Activated CD4-positive, alpha-beta T cell treated with anti-CD3 and anti-CD28 coated beads, Interleukin-2, amount 10 ng/mL, durations not matched to agents 7 days and 5 days (primary cell): ENCODE data around the gene SLC7A1. TPM values are rescaled to one million over a fixed set of nuclear protein-coding genes. Genes with fewer than 3 reads are reported as not detected.
A peak's percentile ranks its signal among the peaks of the same experiment; 100 is the strongest.

Experiments used
- CTCF ChIA-PET: fragments of 350-600 bp; sonication (Branson Sonifier 250); formaldehyde crosslinking; loops from one replicate; lab custom pipeline; 2021; ENCODE audit warnings: antibody characterized with exemption; lab: Charles Lee
- POLR2A ChIA-PET: fragments of 350-600 bp; sonication (Branson Sonifier 250); formaldehyde crosslinking; loops from one replicate; lab custom pipeline; 2021; ENCODE audit warnings: antibody characterized with exemption; lab: Charles Lee
- DNase-seq: peaks from one replicate; pipeline ENCODE4 v3.0.0-alpha.2; 2020
- H3K27ac Mint-ChIP-seq: one replicate; pipeline ENCODE4 v1.8.0; 2021; ENCODE audit warnings: mild to moderate bottlenecking, moderate library complexity, mixed read lengths
- H3K27me3 Mint-ChIP-seq: one replicate; pipeline ENCODE4 v1.8.0; 2021; ENCODE audit warnings: mixed read lengths
- H3K36me3 Mint-ChIP-seq: one replicate; pipeline ENCODE4 v1.8.0; 2021; ENCODE audit warnings: low read depth, mixed read lengths
- H3K4me1 Mint-ChIP-seq: one replicate; pipeline ENCODE4 v1.8.0; 2021; ENCODE audit warnings: mixed read lengths
- H3K4me3 Mint-ChIP-seq: one replicate; pipeline ENCODE4 v1.8.0; 2021; ENCODE audit warnings: mild to moderate bottlenecking, moderate library complexity, mixed read lengths
- H3K9me3 Mint-ChIP-seq: one replicate; pipeline ENCODE4 v1.8.0; 2021; ENCODE audit warnings: mixed read lengths
- total RNA-seq, 2 experiments: library from RNA; stranded (reverse); gene quantifications; one replicate each; pipeline ENCODE4 v1.2.3, GENCODE V29; 2021

SLC7A1 gene
- total RNA-seq, 2 experiments from 2014 or later = 64.5 to 77.5 TPM

DNA sequence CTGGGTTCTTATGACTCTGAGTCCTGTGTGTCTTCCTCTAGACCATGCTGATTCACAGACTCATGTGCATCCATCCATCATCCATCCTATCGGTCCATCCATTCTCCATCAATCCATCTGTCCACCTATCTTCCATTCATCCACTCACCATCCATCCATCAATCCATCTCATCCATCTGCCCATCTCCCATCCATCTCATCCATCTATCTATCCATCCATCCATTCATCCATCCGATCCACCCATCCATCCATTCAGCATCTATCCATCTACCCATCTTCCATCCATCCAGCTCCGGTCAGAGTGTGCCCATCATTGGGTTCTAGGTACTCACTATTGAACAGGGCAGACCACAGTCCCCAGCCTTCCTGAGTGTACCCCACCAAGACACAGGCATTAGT, 75.6 kb downstream of the SLC7A1 start:
- DNase-seq = no peak
- Mint-ChIP-seq H3K4me1 (no peaks in the 10 kb centered on the region), H3K9me3 (no peaks in the 10 kb centered on the region), H3K27ac (no peak overlapping the region), H3K4me3 (no peak overlapping the region), H3K36me3 (peaks cover 39% of the 10 kb centered on the region), H3K27me3 (no peaks in the 10 kb centered on the region)
- ChIA-PET POLR2A (no interaction called here), CTCF (interaction anchor here (1.3 kb wide), 1 partner anchor 10 kb away, joined by 4 read pairs; no protein-coding TSS in a partner anchor)

- CTCF ChIA-PET = interaction anchor here (0.8 to 1.2 kb wide), 3 partner anchors 9 to 425 kb away, joined by 3 read pairs; no protein-coding TSS in a partner anchor
- Mint-ChIP-seq H3K4me1 (no peaks in the 10 kb centered on the region), H3K36me3 (peaks cover 48% of the 10 kb centered on the region), H3K9me3 (no peaks in the 10 kb centered on the region), H3K4me3 (no peak overlapping the region), H3K27ac (no peak overlapping the region), H3K27me3 (no peaks in the 10 kb centered on the region)
- POLR2A ChIA-PET = no interaction called here
- DNase-seq = no peak
Measured at GRCh38 chr13:29516880-29517279, 78.6 kb downstream of the SLC7A1 start.

DNA sequence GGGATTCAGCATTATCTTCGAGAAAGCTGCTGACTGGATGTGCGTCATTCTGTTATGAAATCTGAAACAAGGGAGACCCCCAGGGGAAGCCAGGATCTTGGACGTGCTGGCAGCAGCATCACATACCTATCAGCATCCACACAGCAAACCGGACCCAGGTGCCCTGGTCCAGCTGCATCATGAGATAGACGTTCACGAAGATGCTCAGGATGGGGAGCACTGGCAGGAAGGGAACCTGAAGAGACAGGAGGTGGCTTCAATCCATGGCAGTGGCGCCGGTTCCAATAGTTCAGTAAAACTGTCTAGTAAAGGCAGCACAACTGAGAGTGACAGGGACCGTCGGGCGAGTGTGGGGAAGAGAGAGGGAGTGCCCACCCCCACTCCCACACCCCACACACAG, 79.5 kb downstream of the SLC7A1 start:
- Mint-ChIP-seq H3K4me1 (no peaks in the 10 kb centered on the region), H3K27ac (no peak overlapping the region), H3K9me3 (no peaks in the 10 kb centered on the region), H3K27me3 (no peaks in the 10 kb centered on the region), H3K36me3 (peaks cover 45% of the 10 kb centered on the region), H3K4me3 (no peak overlapping the region)
- DNase-seq = no peak
- ChIA-PET CTCF (no interaction called here), POLR2A (no interaction called here)

DNA sequence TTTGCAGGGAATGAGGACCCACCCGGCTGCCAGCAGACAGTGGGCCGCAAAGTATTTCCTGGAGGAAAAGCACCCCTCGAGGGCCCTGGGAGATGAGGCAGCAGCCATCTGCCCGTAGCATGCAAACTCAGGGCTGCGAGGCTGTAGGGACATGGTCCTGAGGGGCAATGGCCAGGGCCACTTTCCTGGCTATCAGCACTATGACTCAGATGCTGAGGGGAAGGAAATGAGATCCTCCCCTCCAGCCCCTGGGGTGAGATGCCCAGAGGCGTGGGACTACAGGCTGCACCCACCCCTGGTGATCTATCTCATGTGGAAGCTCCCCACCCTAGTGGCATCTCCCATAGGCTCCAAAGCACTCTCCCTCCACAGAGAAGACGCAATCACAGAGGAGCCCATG, 80.1 kb downstream of the SLC7A1 start:
- Mint-ChIP-seq H3K27ac (no peak overlapping the region), H3K9me3 (no peaks in the 10 kb centered on the region), H3K27me3 (no peaks in the 10 kb centered on the region), H3K4me3 (no peak overlapping the region), H3K36me3 (peaks cover 39% of the 10 kb centered on the region), H3K4me1 (no peaks in the 10 kb centered on the region)
- POLR2A ChIA-PET = no interaction called here
- no peak for DNase-seq
- CTCF ChIA-PET = no interaction called here

- no peaks in the 10 kb centered on the region for H3K4me1 Mint-ChIP-seq
- no peak overlapping the region for H3K4me3 Mint-ChIP-seq
- peak overlapping the region; percentile 31 for H3K27ac Mint-ChIP-seq
- H3K36me3 Mint-ChIP-seq = peaks cover 36% of the 10 kb centered on the region
- H3K9me3 Mint-ChIP-seq = no peaks in the 10 kb centered on the region
- H3K27me3 Mint-ChIP-seq = no peaks in the 10 kb centered on the region
- CTCF ChIA-PET = no interaction called here
- POLR2A ChIA-PET = no interaction called here
- no peak for DNase-seq
Measured at GRCh38 chr13:29514720-29515310, 80.7 kb downstream of the SLC7A1 start.

- ChIA-PET POLR2A (no interaction called here), CTCF (no interaction called here)
- DNase-seq = no peak
- H3K27me3 Mint-ChIP-seq = no peaks in the 10 kb centered on the region
- peaks cover 3% of the 10 kb centered on the region for H3K4me1 Mint-ChIP-seq
- H3K27ac Mint-ChIP-seq = peak overlapping the region; percentile 16
- peaks cover 36% of the 10 kb centered on the region for H3K36me3 Mint-ChIP-seq
- H3K4me3 Mint-ChIP-seq = no peak overlapping the region
- H3K9me3 Mint-ChIP-seq = no peaks in the 10 kb centered on the region
Measured at GRCh38 chr13:29513981-29514719, 81.3 kb downstream of the SLC7A1 start.

DNA sequence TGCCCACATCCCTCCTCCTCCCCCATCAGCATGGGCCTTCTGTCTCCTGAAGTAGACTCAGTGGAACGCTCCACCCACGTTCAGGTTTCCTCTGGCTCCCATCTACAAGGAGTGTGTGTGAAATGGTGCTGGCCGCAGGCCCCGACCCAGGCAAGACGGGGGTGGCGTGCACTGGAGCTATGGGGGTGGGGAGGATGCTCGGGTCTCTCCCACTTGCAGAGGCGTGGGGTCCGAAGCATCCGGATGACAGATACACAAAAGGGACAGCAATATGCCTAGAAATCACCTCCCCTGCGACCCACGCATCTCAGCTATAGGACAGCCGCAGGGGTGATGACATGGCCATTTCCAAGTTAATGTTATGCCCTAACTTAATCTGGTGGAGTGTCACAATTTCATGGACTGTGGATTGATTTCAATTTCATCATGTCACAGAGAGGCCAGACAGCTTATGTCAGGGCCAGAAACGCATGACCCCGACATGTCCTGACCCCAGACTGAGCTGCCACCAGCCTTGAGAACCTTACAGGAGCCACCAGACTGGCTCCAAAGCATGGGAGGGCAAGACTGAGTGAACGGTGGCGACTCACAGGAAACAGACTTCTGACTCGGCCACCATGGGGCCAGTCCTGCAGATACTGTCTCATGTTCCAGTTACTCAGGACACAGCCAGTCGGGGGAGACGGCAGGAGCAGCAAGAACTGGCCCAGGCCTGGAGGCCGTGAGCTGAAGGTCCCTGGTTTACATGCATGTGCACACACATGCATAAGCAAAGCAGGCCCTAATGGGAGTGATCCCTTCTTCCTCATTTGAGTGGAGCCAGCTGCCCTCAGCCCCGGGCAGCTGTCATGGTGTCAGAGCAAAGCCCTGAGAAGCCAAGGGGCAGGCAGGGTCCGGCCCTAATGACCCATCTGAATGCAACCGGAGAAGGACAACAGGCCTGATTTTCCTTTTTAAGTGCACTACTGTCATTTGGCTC, 82.2 kb downstream of the SLC7A1 start:
- H3K4me3 Mint-ChIP-seq = no peak overlapping the region
- no peaks in the 10 kb centered on the region for H3K27me3 Mint-ChIP-seq
- H3K27ac Mint-ChIP-seq = peak overlapping the region; percentile 16
- POLR2A ChIA-PET = no interaction called here
- no peaks in the 10 kb centered on the region for H3K9me3 Mint-ChIP-seq
- peaks cover 33% of the 10 kb centered on the region for H3K36me3 Mint-ChIP-seq
- CTCF ChIA-PET = no interaction called here
- peaks cover 6% of the 10 kb centered on the region for H3K4me1 Mint-ChIP-seq
- DNase-seq = no peak

- peaks cover 29% of the 10 kb centered on the region for H3K36me3 Mint-ChIP-seq
- CTCF ChIA-PET = no interaction called here
- no peaks in the 10 kb centered on the region for H3K9me3 Mint-ChIP-seq
- POLR2A ChIA-PET = no interaction called here
- DNase-seq = no peak
- peaks cover 6% of the 10 kb centered on the region for H3K4me1 Mint-ChIP-seq
- no peak overlapping the region for H3K4me3 Mint-ChIP-seq
- no peak overlapping the region for H3K27ac Mint-ChIP-seq
- H3K27me3 Mint-ChIP-seq = no peaks in the 10 kb centered on the region
Measured at GRCh38 chr13:29511980-29512379, 83.5 kb downstream of the SLC7A1 start.

DNA sequence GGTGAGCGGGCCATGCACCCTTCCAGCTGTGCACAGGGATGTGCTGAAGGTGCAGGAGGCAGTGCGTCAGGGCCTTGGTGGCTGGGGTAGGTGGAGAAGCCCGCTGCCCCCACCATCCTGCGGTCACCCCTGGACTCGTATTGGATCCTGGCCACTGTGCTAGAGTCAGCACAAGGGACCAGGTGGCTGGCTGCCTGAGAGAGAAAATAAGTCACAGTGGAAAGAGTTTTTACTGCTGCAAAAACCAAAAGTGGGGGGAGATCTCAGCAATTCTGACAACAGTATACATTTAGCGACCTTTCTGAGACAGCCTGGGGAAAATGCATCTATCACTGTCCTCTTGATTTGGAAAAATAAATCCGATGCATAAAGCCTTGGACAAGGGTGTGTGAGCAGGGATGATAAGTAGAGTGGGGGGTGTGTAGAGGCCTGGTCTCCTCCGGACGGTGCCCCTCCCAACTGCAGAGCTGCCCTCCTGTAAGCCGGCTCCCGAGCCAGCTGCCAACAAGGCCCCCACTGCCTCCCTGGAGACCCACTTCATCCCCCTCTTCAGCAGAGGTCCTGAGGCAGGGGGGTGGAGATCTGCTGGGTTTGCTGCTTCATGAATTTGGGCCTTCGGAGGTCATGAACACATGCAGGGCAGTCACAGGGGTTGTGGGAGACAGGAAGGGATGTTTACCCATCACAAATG, 84.2 kb downstream of the SLC7A1 start:
- Mint-ChIP-seq H3K27ac (peak overlapping the region; percentile 31), H3K4me3 (no peak overlapping the region), H3K4me1 (peaks cover 6% of the 10 kb centered on the region), H3K9me3 (no peaks in the 10 kb centered on the region), H3K36me3 (peaks cover 25% of the 10 kb centered on the region), H3K27me3 (no peaks in the 10 kb centered on the region)
- CTCF ChIA-PET = no interaction called here
- DNase-seq = no peak
- POLR2A ChIA-PET = no interaction called here

- no peak for DNase-seq
- ChIA-PET POLR2A (no interaction called here), CTCF (no interaction called here)
- Mint-ChIP-seq H3K9me3 (no peaks in the 10 kb centered on the region), H3K4me1 (peaks cover 6% of the 10 kb centered on the region), H3K27ac (no peak overlapping the region), H3K27me3 (no peaks in the 10 kb centered on the region), H3K4me3 (no peak overlapping the region), H3K36me3 (peaks cover 20% of the 10 kb centered on the region)
Measured at GRCh38 chr13:29510651-29511084, 84.8 kb downstream of the SLC7A1 start.

DNA sequence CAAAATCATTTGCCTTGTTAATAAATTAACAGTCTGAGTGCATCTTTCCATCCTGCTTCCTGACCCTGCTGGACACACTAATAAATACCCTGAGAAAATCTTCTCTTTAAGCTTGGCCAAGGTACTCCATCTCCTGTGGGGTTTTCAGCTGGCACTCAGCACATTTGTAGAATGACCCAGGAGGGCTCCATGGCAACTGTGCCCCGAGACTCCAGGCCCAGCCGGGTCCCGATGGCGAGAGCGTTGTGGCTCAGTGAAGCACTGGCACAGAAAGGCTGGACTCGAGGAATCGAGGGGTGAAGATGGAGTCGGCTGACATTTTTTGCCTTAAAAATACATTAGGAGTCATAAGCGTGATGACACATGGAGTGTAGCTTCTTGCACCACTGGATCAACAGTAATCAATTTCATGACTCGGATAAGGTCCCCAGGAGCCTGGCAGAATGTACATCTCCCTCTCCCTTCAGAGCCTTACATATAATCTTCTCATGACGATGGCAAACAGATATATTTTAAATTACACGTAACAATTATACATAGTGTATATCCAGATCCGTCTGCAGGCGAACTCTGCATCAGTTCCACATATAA, 85.4 kb downstream of the SLC7A1 start:
- Mint-ChIP-seq H3K36me3 (peaks cover 18% of the 10 kb centered on the region), H3K27ac (peak overlapping the region; percentile 32), H3K4me3 (no peak overlapping the region), H3K27me3 (no peaks in the 10 kb centered on the region), H3K4me1 (peaks cover 6% of the 10 kb centered on the region), H3K9me3 (no peaks in the 10 kb centered on the region)
- no peak for DNase-seq
- ChIA-PET CTCF (no interaction called here), POLR2A (no interaction called here)

DNA sequence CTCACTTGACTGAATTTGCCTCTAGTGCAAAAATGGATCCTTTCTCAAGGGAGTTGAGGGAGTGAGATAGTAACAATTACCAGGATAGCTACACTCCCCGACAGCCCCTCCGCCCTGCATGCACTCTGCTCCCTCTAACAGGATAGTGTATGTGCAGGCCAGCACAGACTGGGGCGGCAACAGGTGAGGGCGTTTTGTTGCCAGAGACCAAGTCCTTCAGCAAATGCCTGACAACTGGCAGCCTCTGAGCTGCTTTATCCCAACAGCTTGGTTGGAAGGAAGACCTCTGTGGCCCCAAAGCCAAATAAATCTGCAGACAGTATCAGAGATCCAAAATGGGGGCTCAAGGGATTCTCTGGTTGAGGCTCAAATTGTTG, 86.6 kb downstream of the SLC7A1 start:
- H3K4me3 Mint-ChIP-seq = no peak overlapping the region
- POLR2A ChIA-PET = no interaction called here
- H3K27me3 Mint-ChIP-seq = peaks cover 2% of the 10 kb centered on the region
- DNase-seq = no peak
- peaks cover 6% of the 10 kb centered on the region for H3K4me1 Mint-ChIP-seq
- no peak overlapping the region for H3K27ac Mint-ChIP-seq
- CTCF ChIA-PET = interaction anchor here (0.8 to 2.0 kb wide), 8 partner anchors 8 to 607 kb away, joined by 3 to 5 read pairs (median 3); no protein-coding TSS in a partner anchor
- H3K36me3 Mint-ChIP-seq = peaks cover 17% of the 10 kb centered on the region
- H3K9me3 Mint-ChIP-seq = no peaks in the 10 kb centered on the region
